Liver (tissue), 9 donors: Measurements from ENCODE around the gene PAX8. TPM values are rescaled to one million over a fixed set of nuclear protein-coding genes. Genes with fewer than 3 reads are reported as not detected.
A peak's percentile ranks its signal among the peaks of the same experiment; 100 is the strongest.
"Not testable (repeated sequence)": the region's sequence is repeated elsewhere in the genome, so short reads cannot be mapped to it uniquely, and the experiment has no call there.

ENCODE experiments used
- DNase-seq: peaks from one replicate; pipeline ENCODE4 v3.0.0-alpha.2; 2017; ENCODE audit warnings: low spot score
- H3K27ac ChIP-seq, 2 donors: one replicate each; pipeline ENCODE4 v1.7.0; 2013; ENCODE audit warnings: inconsistent platforms in 2 of 2, low read length in 2 of 2, control low read depth in 1 of 2, low read depth in 1 of 2, mild to moderate bottlenecking in 1 of 2
- H3K27me3 ChIP-seq, 4 donors: one replicate each; pipeline versions ENCODE4 v1.6.1 to v1.7.0; 2013; ENCODE audit warnings: low read length in 3 of 4, inconsistent platforms in 1 of 4, mild to moderate bottlenecking in 1 of 4, moderate library complexity in 1 of 4; ENCODE audit not compliant: control insufficient read depth in 4 of 4, insufficient read depth in 4 of 4
- H3K36me3 ChIP-seq, 4 donors: one replicate each; pipeline versions ENCODE4 v1.6.1 to v1.7.0; 2013; ENCODE audit warnings: low read length in 3 of 4, mild to moderate bottlenecking in 3 of 4, low read depth in 1 of 4, moderate library complexity in 1 of 4; ENCODE audit not compliant: control insufficient read depth in 4 of 4, insufficient read depth in 3 of 4
- H3K4me1 ChIP-seq, 4 donors: one replicate each; pipeline versions ENCODE4 v1.6.1 to v1.7.0; 2013; ENCODE audit warnings: low read length in 3 of 4, mild to moderate bottlenecking in 3 of 4, moderate library complexity in 1 of 4; ENCODE audit not compliant: control insufficient read depth in 4 of 4, insufficient read depth in 4 of 4
- H3K4me3 ChIP-seq, 3 donors: one replicate each; pipeline versions ENCODE4 v1.6.1 to v1.7.0; 2013; ENCODE audit warnings: low read length in 3 of 3, control low read depth in 1 of 3, low read depth in 1 of 3, mild to moderate bottlenecking in 1 of 3
- H3K9ac ChIP-seq, 2 donors: one replicate each; pipeline ENCODE4 v1.7.0; 2013; ENCODE audit warnings: low read length in 2 of 2, mild to moderate bottlenecking in 2 of 2, moderate library complexity in 2 of 2, control low read depth in 1 of 2, low read depth in 1 of 2
- H3K9me3 ChIP-seq, 4 donors: one replicate each; pipeline versions ENCODE4 v1.6.1 to v1.7.0; 2013; ENCODE audit warnings: low read length in 3 of 4; ENCODE audit not compliant: control insufficient read depth in 4 of 4
- EGR1 ChIP-seq, 2 donors: IDR thresholded peaks; 2 replicates each; pipeline ENCODE4 v1.6.1; 2016 to 2018; ENCODE audit warnings: antibody characterized with exemption in 2 of 2, low read depth in 2 of 2
- FOXA1 ChIP-seq: IDR thresholded peaks from 2 replicates; pipeline ENCODE4 v1.6.1; 2016; ENCODE audit warnings: antibody characterized with exemption
- FOXA2 ChIP-seq: IDR thresholded peaks from 2 replicates; pipeline ENCODE4 v1.6.1; 2016; ENCODE audit warnings: antibody characterized with exemption
- HNF4A ChIP-seq, 2 donors: conservative IDR thresholded peaks; 2 replicates each; pipeline ENCODE4 v1.6.1; 2016; ENCODE audit warnings: antibody characterized with exemption in 2 of 2, mild to moderate bottlenecking in 2 of 2
- NR2F2 ChIP-seq: IDR thresholded peaks from 2 replicates; pipeline ENCODE4 v1.6.1; 2016; ENCODE audit warnings: antibody characterized with exemption
- RAD21 ChIP-seq, 2 donors: IDR thresholded peaks; 2 replicates each; pipeline ENCODE4 v1.6.1; 2016; ENCODE audit warnings: antibody characterized with exemption in 2 of 2, mild to moderate bottlenecking in 2 of 2
- YY1 ChIP-seq: IDR thresholded peaks from 2 replicates; pipeline ENCODE4 v1.6.1; 2016; ENCODE audit warnings: antibody characterized with exemption, mild to moderate bottlenecking
- WGBS: extraction: QIAGEN DNeasy Blood & Tissue Kit; methylation state at CpG from one replicate; pipeline ENCODE4 v1.1.7; 2013; 5-methylcytosine and 5-hydroxymethylcytosine counted together
- polyA plus RNA-seq, 2 donors: library from polyadenylated mRNA; stranded (reverse) in 1 of 2; unstranded in 1 of 2; fragments of 200-250 nt in 1 of 2; fragments of >200 nt in 1 of 2; fragmentation: Nextera tagmentation in 1 of 2; extraction: Ambion mirVana in 1 of 2; gene quantifications; one replicate each; pipeline versions ENCODE4 v1.2.1 to v1.2.3, GENCODE V29; 2013 to 2015
- total RNA-seq, 2 donors: library from RNA; depleted of rRNA; stranded (reverse); fragments of >200 nt; gene quantifications; one replicate each; pipeline ENCODE4 v1.2.3, GENCODE V29; 2014
- TF ChIP-seq, protein P1 (sequence below): IDR thresholded peaks from 2 replicates; pipeline ENCODE4 v1.6.1; 2016; ENCODE audit warnings: antibody characterized with exemption
- TF ChIP-seq, protein P2 (sequence below): IDR thresholded peaks from 2 replicates; pipeline ENCODE4 v1.6.1; 2016; ENCODE audit warnings: antibody characterized with exemption
- donor health status: healthy.
- donor health status: healthy.
- donor health status: healthy.
- donor health status: healthy.
- donor health status: healthy.

Gene PAX8
- total and polyA plus RNA-seq, 4 donors, result 0.09 to 0.85 (median 0.33) TPM

DNA sequence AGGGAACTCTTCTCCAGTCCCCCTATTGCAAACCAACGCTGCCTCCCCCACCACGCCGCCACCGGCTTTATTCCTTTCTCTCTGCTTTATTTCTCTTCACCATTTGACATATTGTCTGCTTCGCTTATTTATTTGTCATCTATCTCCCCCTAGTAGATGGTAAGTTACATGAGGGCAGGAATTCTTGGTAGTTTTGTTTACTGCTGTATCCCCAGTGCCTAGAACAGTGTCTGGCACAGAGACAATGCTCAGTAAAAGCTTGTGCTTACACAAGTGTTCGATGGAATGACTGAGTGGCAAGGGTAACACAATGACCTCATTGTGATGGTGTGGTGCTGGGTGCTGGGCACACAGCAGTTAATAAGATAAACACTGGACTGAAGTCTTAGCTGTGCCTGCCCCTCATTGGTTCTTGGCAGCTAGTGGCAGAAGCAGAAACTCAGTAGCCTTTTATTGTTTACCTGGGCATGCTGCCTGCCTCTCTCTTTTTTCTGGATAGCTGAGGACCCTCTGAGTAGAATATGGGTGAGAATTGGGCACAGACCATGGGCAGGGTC is 9.5 kb upstream of the PAX8 start:
- DNase-seq, H3K27me3 ChIP-seq, H3K4me3 ChIP-seq, H3K36me3 ChIP-seq, H3K9me3 ChIP-seq: not testable (repeated sequence)
- WGBS, result 19% methylated on average over 6 of the region's 6 CpGs
- Histone ChIP-seq H3K9ac (peak overlapping the region in 1 of 2 donors; percentile 47), H3K27ac (peak overlapping the region; percentile 28 to 73), H3K4me1 (peaks cover 14 to 39% (median 28%) of the 10 kb centered on the region in 4 donors)

DNA sequence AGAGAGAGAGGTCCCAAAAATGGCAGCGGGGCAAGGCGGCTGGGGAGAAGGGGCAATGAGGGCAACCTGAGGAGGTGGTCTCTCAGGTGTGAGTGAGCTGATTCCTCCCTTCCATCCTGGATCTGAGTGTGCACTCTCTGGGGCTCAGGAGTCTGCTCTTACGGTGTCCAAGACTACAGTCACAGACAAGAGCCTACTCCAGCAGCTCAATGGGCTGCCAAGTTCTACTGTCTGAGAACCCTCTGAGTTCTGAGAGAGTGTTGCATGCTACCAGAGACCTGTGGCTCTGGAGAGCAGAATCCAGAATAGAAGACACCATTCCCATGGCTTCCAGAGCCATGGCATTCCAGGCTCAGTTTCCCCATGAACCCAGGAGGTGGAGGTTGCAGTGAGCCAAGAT is 7.1 kb upstream of the PAX8 start:
- H3K27me3 ChIP-seq, result no peaks in the 10 kb centered on the region
- no peaks in the 10 kb centered on the region for H3K9me3 ChIP-seq
- H3K4me1 ChIP-seq, result peaks cover 16 to 52% (median 42%) of the 10 kb centered on the region in 4 donors
- H3K27ac ChIP-seq, result no peak overlapping the region
- WGBS, result 95% methylated on average over 3 of the region's 3 CpGs
- H3K4me3 ChIP-seq, result no peak overlapping the region
- TF ChIP-seq NR2F2, result no peak
- TF ChIP-seq, protein P1, sequence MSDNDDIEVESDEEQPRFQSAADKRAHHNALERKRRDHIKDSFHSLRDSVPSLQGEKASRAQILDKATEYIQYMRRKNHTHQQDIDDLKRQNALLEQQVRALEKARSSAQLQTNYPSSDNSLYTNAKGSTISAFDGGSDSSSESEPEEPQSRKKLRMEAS, result no peak
- H3K9ac ChIP-seq, result no peak overlapping the region
- no peaks in the 10 kb centered on the region for H3K36me3 ChIP-seq
- DNase-seq, result no peak

DNA sequence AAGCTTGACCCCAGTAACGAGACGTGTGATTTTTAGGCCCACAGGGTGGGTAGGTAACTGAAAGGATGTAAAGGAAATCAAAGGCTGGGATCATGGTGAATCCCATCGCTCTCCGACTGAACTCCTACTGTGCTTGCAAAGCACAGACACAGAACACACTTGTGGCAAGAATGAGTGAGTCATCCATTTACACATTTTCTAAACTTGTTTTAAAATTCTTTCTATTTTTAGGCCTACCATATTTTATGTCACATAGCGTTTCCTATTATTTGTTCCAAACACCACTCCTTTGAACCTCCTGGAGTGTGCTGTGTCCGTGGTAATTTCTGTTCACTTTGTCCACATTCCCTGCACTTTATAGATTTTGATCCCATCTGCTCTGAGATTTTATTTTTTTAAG is 6.3 kb upstream of the PAX8 start:
- H3K27me3 ChIP-seq, DNase-seq, H3K9me3 ChIP-seq, H3K9ac ChIP-seq, H3K36me3 ChIP-seq, H3K4me3 ChIP-seq: not testable (repeated sequence)
- Histone ChIP-seq H3K27ac (peak overlapping the region in 1 of 2 donors; percentile 91), H3K4me1 (peaks cover 16 to 52% (median 42%) of the 10 kb centered on the region in 4 donors)
- WGBS, result 90% methylated on average over 6 of the region's 6 CpGs

DNA sequence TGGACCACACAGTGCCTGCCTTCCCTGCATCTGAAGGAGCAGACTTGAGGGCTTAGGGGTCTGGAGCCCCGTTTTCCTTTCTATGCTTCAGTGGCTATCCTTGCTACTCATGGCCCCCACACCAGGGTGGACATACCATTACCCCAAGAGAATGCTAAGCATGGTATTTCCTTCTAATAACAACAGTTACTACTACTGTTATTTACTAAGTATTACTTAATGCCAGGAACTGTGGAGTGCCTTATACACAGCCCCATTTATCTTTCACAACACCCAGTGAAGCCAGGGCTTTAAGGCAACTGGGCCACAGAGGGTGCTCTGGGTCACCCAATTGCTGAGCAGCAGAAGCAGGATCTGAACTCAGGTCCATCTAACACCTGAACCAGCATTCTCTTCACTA is 5.8 kb upstream of the PAX8 start:
- 88% methylated on average over 1 of the region's 1 CpG for WGBS
- Histone ChIP-seq H3K9me3 (no peaks in the 10 kb centered on the region), H3K27me3 (no peaks in the 10 kb centered on the region), H3K4me1 (peaks cover 16 to 52% (median 42%) of the 10 kb centered on the region in 4 donors), H3K4me3 (no peak overlapping the region), H3K9ac (no peak overlapping the region), H3K27ac (peak overlapping the region; percentile 91 to 92), H3K36me3 (no peaks in the 10 kb centered on the region)
- no peak for TF ChIP-seq YY1
- no peak for TF ChIP-seq FOXA1
- TF ChIP-seq HNF4A (conservative IDR thresholded peaks at IDR 0.05), result no peak
- TF ChIP-seq, protein P2, sequence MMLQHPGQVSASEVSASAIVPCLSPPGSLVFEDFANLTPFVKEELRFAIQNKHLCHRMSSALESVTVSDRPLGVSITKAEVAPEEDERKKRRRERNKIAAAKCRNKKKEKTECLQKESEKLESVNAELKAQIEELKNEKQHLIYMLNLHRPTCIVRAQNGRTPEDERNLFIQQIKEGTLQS, result no peak
- TF ChIP-seq EGR1 (IDR thresholded peaks at IDR 0.05; ENCODE audit: low read depth in 2 of 2), result no peak
- TF ChIP-seq FOXA2, result no peak
- TF ChIP-seq RAD21 (IDR thresholded peaks at IDR 0.05), result no peak
- DNase-seq, result no peak
